GM18873 (cell line): ENCODE data around the gene MAPRE3.
"Not testable (repeated sequence)": the region's sequence is repeated elsewhere in the genome, so short reads cannot be mapped to it uniquely, and the experiment has no call there.

ENCODE experiments used
- ATAC-seq: cut with Tn5 transposase; IDR thresholded peaks from one replicate; pipeline ENCODE4 v1.9.1; 2021; ENCODE audit warnings: mild to moderate bottlenecking, moderate library complexity, moderate number of reproducible peaks; ENCODE audit not compliant: unreplicated experiment, low FRiP score

The MAPRE3 gene

GRCh38 chr2:27059141-27059820 lies 88.8 kb downstream of the MAPRE3 start:
- ATAC-seq: no peak

GRCh38 chr2:27060323-27060722 lies 89.9 kb downstream of the MAPRE3 start:
- ATAC-seq: no peak

- ATAC-seq: no peak
These were observed 94.7 kb downstream of the MAPRE3 start for GRCh38 chr2:27065128-27065527.

- no peak for ATAC-seq
These were observed 96.9 kb downstream of the MAPRE3 start for GRCh38 chr2:27067385-27067784.

DNA sequence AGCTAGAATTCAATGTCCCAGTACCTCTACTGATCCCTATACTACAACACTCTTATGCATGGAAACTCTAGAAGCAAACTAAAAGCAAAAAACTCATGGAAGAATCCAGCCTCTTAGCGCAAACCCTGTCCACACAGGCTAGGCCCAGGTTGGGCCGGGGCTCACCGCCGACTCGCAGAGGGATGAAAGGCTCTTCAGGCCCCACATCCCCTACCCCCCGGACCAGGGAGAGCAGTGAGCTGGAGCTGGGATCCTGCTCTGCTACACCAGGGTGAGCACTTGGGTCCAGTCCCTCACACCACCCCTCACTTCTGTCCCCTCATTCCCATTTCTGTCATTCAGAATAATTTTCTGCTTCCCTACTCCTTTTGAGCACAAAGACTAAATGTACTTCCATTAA lies 99.0 kb downstream of the MAPRE3 start:
- ATAC-seq: no peak

GRCh38 chr2:27069961-27070618 lies 99.7 kb downstream of the MAPRE3 start:
- ATAC-seq: no peak

DNA sequence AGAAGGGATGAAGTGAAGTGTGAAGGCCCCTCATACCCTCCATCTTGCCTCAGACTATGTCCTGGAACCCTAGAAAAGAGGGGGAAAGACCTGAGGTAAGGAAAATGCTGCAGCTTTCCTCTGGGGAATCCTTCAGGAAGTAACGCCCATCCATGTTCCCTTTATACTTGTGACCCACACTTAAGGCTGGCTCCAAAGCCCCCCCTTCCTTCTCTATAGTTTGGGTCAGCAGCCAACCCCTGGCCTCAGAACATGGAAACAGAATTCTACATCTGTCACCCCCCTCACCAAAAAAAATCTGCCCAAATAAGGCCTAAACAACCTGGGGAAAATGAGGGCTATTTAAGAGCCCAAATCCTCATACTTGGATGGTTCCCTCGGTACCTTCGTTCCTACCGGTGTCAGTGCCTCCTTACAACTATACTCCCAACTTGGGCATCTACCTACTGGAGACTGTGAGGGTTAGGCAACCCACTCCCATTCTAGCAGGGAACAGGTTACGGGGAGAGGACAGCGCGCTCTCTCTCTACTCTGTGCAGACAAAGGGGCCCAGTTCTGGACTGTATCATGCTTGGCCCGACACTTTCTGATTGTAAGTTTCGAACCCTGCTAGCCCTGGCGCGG lies 100.3 kb downstream of the MAPRE3 start:
- no peak for ATAC-seq

- peak; percentile 73 for ATAC-seq
These were observed 101.0 kb downstream of the MAPRE3 start, which contains the start of gene OST4 for GRCh38 chr2:27071277-27071989. TSS of gene OST4 (minus strand) at chr2:27071654.

GRCh38 chr2:27071990-27072830 lies 101.8 kb downstream of the MAPRE3 start:
- peak; percentile 21 for ATAC-seq

DNA sequence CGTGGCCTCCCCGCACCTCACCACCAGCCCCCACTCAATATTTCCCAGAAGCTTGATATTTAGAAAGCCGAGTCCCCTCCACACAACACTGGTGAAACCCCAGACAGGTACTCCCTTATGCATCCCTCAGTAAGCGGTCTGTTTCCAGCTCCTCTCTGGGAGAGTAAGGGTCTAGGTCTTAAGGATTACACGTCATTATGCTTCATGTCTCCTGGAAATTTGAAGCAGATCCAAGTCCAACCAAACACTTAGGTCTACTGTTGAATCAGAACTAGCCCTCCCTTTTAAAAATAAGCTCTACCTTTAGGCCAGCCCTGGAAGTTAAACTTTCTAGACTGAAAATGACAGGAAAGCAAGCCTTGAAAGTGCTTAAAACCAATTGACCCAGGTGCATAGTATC lies 102.5 kb downstream of the MAPRE3 start:
- no peak for ATAC-seq

- ATAC-seq: no peak
These were observed 103.3 kb downstream of the MAPRE3 start for GRCh38 chr2:27073782-27074181.

- no peak for ATAC-seq
These were observed 104.5 kb downstream of the MAPRE3 start for GRCh38 chr2:27074738-27075565.

GRCh38 chr2:27075566-27075871 lies 105.1 kb downstream of the MAPRE3 start:
- not testable (repeated sequence) for ATAC-seq

DNA sequence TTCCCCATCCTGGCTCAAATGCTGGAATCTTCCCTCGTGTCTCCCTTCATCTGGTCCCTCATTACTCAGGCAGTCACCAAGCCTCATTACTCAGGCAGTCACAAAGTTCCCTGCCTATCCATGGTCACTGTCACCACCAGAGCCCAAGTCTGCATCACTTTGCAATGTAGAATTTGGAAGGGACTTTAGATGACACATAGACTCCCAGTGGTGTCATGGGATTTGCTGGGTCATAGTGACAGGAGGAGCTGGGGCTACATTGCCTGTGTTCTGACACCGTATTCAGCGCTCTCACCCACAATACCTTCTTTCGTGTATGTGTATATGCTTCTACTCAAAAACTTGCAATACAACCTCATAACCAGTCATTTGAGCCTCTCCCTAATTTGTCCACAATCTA lies 105.9 kb downstream of the MAPRE3 start:
- no peak for ATAC-seq
